ENCODE measurements around the gene CPNE7. TPM values are rescaled to one million over a fixed set of nuclear protein-coding genes. Genes with fewer than 3 reads are reported as not detected.

CPNE7 gene
- total and polyA plus RNA-seq, 9 donors: 0.36 to 4.0 (median 0.92) TPM; not detected in 2

GRCh38 chr16:89550421-89551007, 25.0 kb upstream of the CPNE7 start:
- no peaks in the 10 kb centered on the region for H3K36me3 ChIP-seq
- H3K4me1 ChIP-seq (ENCODE audit: insufficient read depth): no peaks in the 10 kb centered on the region
- no peaks in the 10 kb centered on the region for H3K9me3 ChIP-seq
- WGBS, 3 donors: 89 to 91% (median 89%) methylated on average over 22 of the region's 22 CpGs
- intact Hi-C loops (cut with DNase I): loop anchor here in 1 of 4 donors (10.0 kb wide), 1 partner anchor 216 kb away; no protein-coding TSS in a partner anchor
- TF ChIP-seq CTCF (IDR thresholded peaks at IDR 0.05) (no peak), POLR2A (IDR thresholded peaks at IDR 0.05) (no peak), EP300 (IDR thresholded peaks at IDR 0.05) (no peak)
- H3K27me3 ChIP-seq: no peaks in the 10 kb centered on the region
- H3K4me3 ChIP-seq: no peak overlapping the region
- H3K27ac ChIP-seq: no peak overlapping the region
- no peak for DNase-seq

- Histone ChIP-seq H3K27me3 (no peaks in the 10 kb centered on the region), H3K27ac (no peak overlapping the region), H3K4me3 (no peak overlapping the region), H3K9me3 (no peaks in the 10 kb centered on the region), H3K4me1 (ENCODE audit: insufficient read depth) (no peaks in the 10 kb centered on the region), H3K36me3 (no peaks in the 10 kb centered on the region)
- WGBS, 3 donors: 90 to 91% (median 91%) methylated on average over 22 of the region's 22 CpGs
- no peak for DNase-seq
- no peak for TF ChIP-seq CTCF (IDR thresholded peaks at IDR 0.05)
- no peak for TF ChIP-seq POLR2A (IDR thresholded peaks at IDR 0.05)
- no peak for TF ChIP-seq EP300 (IDR thresholded peaks at IDR 0.05)
- intact Hi-C loops (cut with DNase I): loop anchor here in 1 of 4 donors (10.0 kb wide), 1 partner anchor 218 kb away; no protein-coding TSS in a partner anchor
Observed at GRCh38 chr16:89552329-89552728, 23.2 kb upstream of the CPNE7 start.

- H3K4me1 ChIP-seq (ENCODE audit: insufficient read depth): no peaks in the 10 kb centered on the region
- H3K27ac ChIP-seq: no peak overlapping the region
- no peaks in the 10 kb centered on the region for H3K9me3 ChIP-seq
- TF ChIP-seq POLR2A (IDR thresholded peaks at IDR 0.05) (no peak), CTCF (IDR thresholded peaks at IDR 0.05) (no peak), EP300 (IDR thresholded peaks at IDR 0.05) (no peak)
- DNase-seq: no peak
- H3K36me3 ChIP-seq: no peaks in the 10 kb centered on the region
- H3K27me3 ChIP-seq: no peaks in the 10 kb centered on the region
- H3K4me3 ChIP-seq: no peak overlapping the region
- WGBS, 3 donors: 73 to 85% (median 80%) methylated on average over 13 of the region's 13 CpGs
- intact Hi-C loops (cut with DNase I): loop anchor here in 1 of 4 donors (10.0 kb wide), 1 partner anchor 218 kb away; no protein-coding TSS in a partner anchor
Observed at GRCh38 chr16:89552913-89553312, 22.6 kb upstream of the CPNE7 start.

- no peaks in the 10 kb centered on the region for H3K4me1 ChIP-seq (ENCODE audit: insufficient read depth)
- no peaks in the 10 kb centered on the region for H3K36me3 ChIP-seq
- no peak for TF ChIP-seq POLR2A (IDR thresholded peaks at IDR 0.05)
- TF ChIP-seq CTCF (IDR thresholded peaks at IDR 0.05): no peak
- no peak for TF ChIP-seq EP300 (IDR thresholded peaks at IDR 0.05)
- intact Hi-C loops (cut with DNase I): loop anchor here in 1 of 4 donors (10.0 kb wide), 1 partner anchor 219 kb away; no protein-coding TSS in a partner anchor
- H3K27ac ChIP-seq: no peak overlapping the region
- no peaks in the 10 kb centered on the region for H3K27me3 ChIP-seq
- H3K9me3 ChIP-seq: no peaks in the 10 kb centered on the region
- DNase-seq: no peak
- WGBS, 3 donors: 82 to 94% (median 85%) methylated on average over 11 to 18 of the region's 18 CpGs
- no peak overlapping the region for H3K4me3 ChIP-seq
Observed at GRCh38 chr16:89553733-89554132, 21.8 kb upstream of the CPNE7 start.
